ENCODE measurements around the gene DNALI1.
A peak's percentile ranks its signal among the peaks of the same experiment; 100 is the strongest.
"Not testable (repeated sequence)": the region's sequence is repeated elsewhere in the genome, so short reads cannot be mapped to it uniquely, and the experiment has no call there.

Gene DNALI1

GRCh38 chr1:37557402-37557801 is 662 bp downstream of the DNALI1 start:
- no peak for DNase-seq

- DNase-seq: no peak
Observed at GRCh38 chr1:37558411-37558810, 1.7 kb downstream of the DNALI1 start.

- DNase-seq: no peak
Observed at GRCh38 chr1:37559080-37559479, 2.3 kb downstream of the DNALI1 start.

GRCh38 chr1:37559957-37560379 is 3.2 kb downstream of the DNALI1 start:
- not testable (repeated sequence) for DNase-seq

GRCh38 chr1:37560401-37561132 is 3.8 kb downstream of the DNALI1 start:
- no peak for DNase-seq

GRCh38 chr1:37561133-37562132 is 4.7 kb downstream of the DNALI1 start:
- DNase-seq: no peak

GRCh38 chr1:37562984-37563383 is 6.2 kb downstream of the DNALI1 start:
- DNase-seq: no peak

GRCh38 chr1:37564892-37565291 is 8.2 kb downstream of the DNALI1 start:
- DNase-seq: no peak

GRCh38 chr1:37567023-37567422 is 10.3 kb downstream of the DNALI1 start:
- no peak for DNase-seq

GRCh38 chr1:37570528-37571334 is 14.0 kb downstream of the DNALI1 start:
- DNase-seq: no peak

- DNase-seq: no peak
Observed at GRCh38 chr1:37574834-37575480, 18.2 kb downstream of the DNALI1 start.

GRCh38 chr1:37575692-37576091 is 19.0 kb downstream of the DNALI1 start:
- DNase-seq: no peak

- DNase-seq: not testable (repeated sequence)
Observed at GRCh38 chr1:37584544-37584943, 27.8 kb downstream of the DNALI1 start.

- no peak for DNase-seq
Observed at GRCh38 chr1:37588939-37589338, 32.2 kb downstream of the DNALI1 start.

GRCh38 chr1:37593726-37594125 is 37.0 kb downstream of the DNALI1 start:
- no peak for DNase-seq

- DNase-seq: peak; percentile 91
Observed at GRCh38 chr1:37595440-37596181, 38.9 kb downstream of the DNALI1 start, which contains the start of gene GNL2. TSS of gene GNL2 (minus strand) at chr1:37595937. CDS start at chr1:37595822, 115 bp downstream.

GRCh38 chr1:37596182-37596667 is 39.5 kb downstream of the DNALI1 start:
- DNase-seq: no peak

GRCh38 chr1:37599940-37600339 is 43.2 kb downstream of the DNALI1 start:
- DNase-seq: no peak

- DNase-seq: no peak
Observed at GRCh38 chr1:37601441-37601840, 44.7 kb downstream of the DNALI1 start.

GRCh38 chr1:37602750-37603694 is 46.3 kb downstream of the DNALI1 start:
- no peak for DNase-seq

Measured in GDM1 (cell line).